Stimulated activated CD8-positive, alpha-beta memory T cell treated with anti-CD3 and anti-CD28 coated beads, Interleukin-12 subunit alpha, Interleukin-12 subunit beta, amount 100 ng/mL, for 24 hours (primary cell): ENCODE data around the gene ACYP2.
"Not testable (repeated sequence)": the region's sequence is repeated elsewhere in the genome, so short reads cannot be mapped to it uniquely, and the experiment has no call there.

Experiments used
- DNase-seq: peaks from one replicate; pipeline ENCODE4 v3.0.0-alpha.2; 2020; ENCODE audit errors: extremely low read depth

The ACYP2 gene

GRCh38 chr2:54115284-54116137 is at the start of gene ACYP2:
Gene ACYP2 (plus strand): TSS chr2:54115615.
- peak; percentile 83 for DNase-seq

GRCh38 chr2:54065891-54066290 is 49.5 kb upstream of the ACYP2 start:
- no peak for DNase-seq

- DNase-seq, result no peak
Observed at GRCh38 chr2:54067851-54068375, 47.5 kb upstream of the ACYP2 start.

- DNase-seq, result not testable (repeated sequence)
Observed at GRCh38 chr2:54072483-54072882, 42.9 kb upstream of the ACYP2 start.

- no peak for DNase-seq
Observed at GRCh38 chr2:54073796-54074195, 41.6 kb upstream of the ACYP2 start.

GRCh38 chr2:54074606-54075341 is 40.6 kb upstream of the ACYP2 start:
- DNase-seq, result no peak

GRCh38 chr2:54076586-54076985 is 38.8 kb upstream of the ACYP2 start:
- DNase-seq, result no peak

- no peak for DNase-seq
Observed at GRCh38 chr2:54077088-54077900, 38.1 kb upstream of the ACYP2 start.

- no peak for DNase-seq
Observed at GRCh38 chr2:54079331-54079730, 36.1 kb upstream of the ACYP2 start.

GRCh38 chr2:54081574-54081973 is 33.8 kb upstream of the ACYP2 start:
- DNase-seq, result peak; percentile 5

GRCh38 chr2:54083021-54083420 is 32.4 kb upstream of the ACYP2 start:
- no peak for DNase-seq

- DNase-seq, result no peak
Observed at GRCh38 chr2:54083445-54083844, 32.0 kb upstream of the ACYP2 start.

GRCh38 chr2:54084600-54084999 is 30.8 kb upstream of the ACYP2 start:
- DNase-seq, result no peak

GRCh38 chr2:54085069-54085468 is 30.3 kb upstream of the ACYP2 start:
- DNase-seq, result no peak

- no peak for DNase-seq
Observed at GRCh38 chr2:54086157-54086556, 29.3 kb upstream of the ACYP2 start.

- DNase-seq, result no peak
Observed at GRCh38 chr2:54088191-54088634, 27.2 kb upstream of the ACYP2 start.

- no peak for DNase-seq
Observed at GRCh38 chr2:54088719-54089118, 26.7 kb upstream of the ACYP2 start.

- DNase-seq, result no peak
Observed at GRCh38 chr2:54090521-54091117, 24.8 kb upstream of the ACYP2 start.

GRCh38 chr2:54092940-54093339 is 22.5 kb upstream of the ACYP2 start:
- no peak for DNase-seq

- not testable (repeated sequence) for DNase-seq
Observed at GRCh38 chr2:54095406-54095805, 20.0 kb upstream of the ACYP2 start.

GRCh38 chr2:54096141-54096540 is 19.3 kb upstream of the ACYP2 start:
- DNase-seq, result not testable (repeated sequence)
